HL-60 (cell line): Measurements from ENCODE around the gene MROH2A.

Experiments used
- DNase-seq, 2 experiments: peaks; one replicate each; pipeline ENCODE4 v3.0.0-alpha.2; 2010 to 2020; ENCODE audit warnings: low read depth in 1 of 2, low spot score in 1 of 2
- H3K27ac ChIP-seq: fragments of 250-450 bp; sonication (Bioruptor Pico); replicated peaks from 2 replicates; pipeline ENCODE4 v1.5.1; 2020; ENCODE audit warnings: mild to moderate bottlenecking, moderate library complexity
- H3K27me3 ChIP-seq: fragments of 250-450 bp; sonication (Bioruptor Pico); 2 replicates; pipeline ENCODE4 v1.5.1; 2021; ENCODE audit warnings: mild to moderate bottlenecking, moderate library complexity; ENCODE audit not compliant: insufficient read depth, poor library complexity, severe bottlenecking
- H3K4me3 ChIP-seq: replicated peaks from 2 replicates; pipeline ENCODE4 v1.5.1; 2011; ENCODE audit warnings: mild to moderate bottlenecking, control low read depth, low read length; ENCODE audit not compliant: insufficient read depth
- CTCF ChIP-seq: IDR thresholded peaks from one replicate; pipeline ENCODE4 v1.5.1; 2011; ENCODE audit warnings: low read length, control low read depth, inconsistent platforms; ENCODE audit not compliant: insufficient read depth
- GABPA ChIP-seq: IDR thresholded peaks from 2 replicates; pipeline ENCODE4 v1.6.1; 2012; ENCODE audit warnings: low read depth
- POLR2AphosphoS5 ChIP-seq: IDR thresholded peaks from 2 replicates; pipeline ENCODE4 v1.6.1; 2012; ENCODE audit warnings: low read depth
- REST ChIP-seq: IDR thresholded peaks from 2 replicates; pipeline ENCODE4 v1.6.1; 2012; ENCODE audit warnings: low read depth; ENCODE audit not compliant: insufficient replicate concordance
- SPI1 ChIP-seq: IDR thresholded peaks from 2 replicates; pipeline ENCODE4 v1.6.1; 2012; ENCODE audit warnings: low read depth, mild to moderate bottlenecking, borderline replicate concordance

MROH2A gene

GRCh38 chr2:233823731-233824121 lies 45.6 kb downstream of the MROH2A start:
- Histone ChIP-seq H3K27ac (no peak overlapping the region), H3K27me3 (no peaks in the 10 kb centered on the region), H3K4me3 (no peak overlapping the region)
- no peak for DNase-seq
- TF ChIP-seq REST (no peak), SPI1 (no peak), GABPA (no peak)

- no peaks in the 10 kb centered on the region for H3K27me3 ChIP-seq
- H3K27ac ChIP-seq = no peak overlapping the region
- no peak for DNase-seq
- H3K4me3 ChIP-seq = no peak overlapping the region
- TF ChIP-seq POLR2AphosphoS5 (no peak), SPI1 (no peak), GABPA (no peak), CTCF (no peak), REST (no peak)
Measured at GRCh38 chr2:233824373-233824772, 46.2 kb downstream of the MROH2A start.

GRCh38 chr2:233828546-233829192 lies 50.5 kb downstream of the MROH2A start:
- TF ChIP-seq CTCF (no peak), GABPA (no peak), REST (no peak), SPI1 (no peak), POLR2AphosphoS5 (no peak)
- no peak for DNase-seq

More at GRCh38 chr2:233828546-233829192, 50.5 kb downstream of the MROH2A start:
- no peaks in the 10 kb centered on the region for H3K27me3 ChIP-seq
- H3K27ac ChIP-seq = no peak overlapping the region
- no peak overlapping the region for H3K4me3 ChIP-seq
